Mesothelial cell of epicardium (in vitro differentiated cells): Measurements from ENCODE around the gene GYS1. TPM values are rescaled to one million over a fixed set of nuclear protein-coding genes. Genes with fewer than 3 reads are reported as not detected.
A peak's percentile ranks its signal among the peaks of the same experiment; 100 is the strongest.
"Not testable (repeated sequence)": the region's sequence is repeated elsewhere in the genome, so short reads cannot be mapped to it uniquely, and the experiment has no call there.

Experiments
- DNase-seq, 2 experiments: peaks; one replicate each; pipeline ENCODE4 v3.0.0; 2021; ENCODE audit warnings: low spot score in 2 of 2; ENCODE audit not compliant: unreplicated experiment in 2 of 2
- H3K27ac Mint-ChIP-seq: 2 replicates; pipeline ENCODE4 v1.8.0; 2021; ENCODE audit warnings: mixed read lengths
- H3K27me3 Mint-ChIP-seq: 2 replicates; pipeline ENCODE4 v1.8.0; 2021; ENCODE audit warnings: low read depth, mixed read lengths
- H3K36me3 Mint-ChIP-seq: 2 replicates; pipeline ENCODE4 v1.8.0; 2021; ENCODE audit warnings: mixed read lengths
- H3K4me1 Mint-ChIP-seq: 2 replicates; pipeline ENCODE4 v1.8.0; 2021; ENCODE audit warnings: mixed read lengths
- H3K4me3 Mint-ChIP-seq: 2 replicates; pipeline ENCODE4 v1.8.0; 2021; ENCODE audit warnings: mild to moderate bottlenecking, moderate library complexity, mixed read lengths
- H3K9me3 Mint-ChIP-seq: 2 replicates; pipeline ENCODE4 v1.8.0; 2021; ENCODE audit warnings: mixed read lengths
- total RNA-seq: library from RNA; stranded (reverse); gene quantifications from 3 replicates; pipeline ENCODE4 v1.2.1, GENCODE V29; 2021
- TF ChIP-seq, protein P1 (sequence below): fragments of 200-600 bp; sonication (generic); IDR thresholded peaks from one replicate; pipeline ENCODE4 v1.5.0; 2021; ENCODE audit warnings: antibody characterized with exemption; ENCODE audit not compliant: unreplicated experiment

GYS1 gene
- total RNA-seq, 1 donor from 2014 or later = 58.8 TPM

DNA sequence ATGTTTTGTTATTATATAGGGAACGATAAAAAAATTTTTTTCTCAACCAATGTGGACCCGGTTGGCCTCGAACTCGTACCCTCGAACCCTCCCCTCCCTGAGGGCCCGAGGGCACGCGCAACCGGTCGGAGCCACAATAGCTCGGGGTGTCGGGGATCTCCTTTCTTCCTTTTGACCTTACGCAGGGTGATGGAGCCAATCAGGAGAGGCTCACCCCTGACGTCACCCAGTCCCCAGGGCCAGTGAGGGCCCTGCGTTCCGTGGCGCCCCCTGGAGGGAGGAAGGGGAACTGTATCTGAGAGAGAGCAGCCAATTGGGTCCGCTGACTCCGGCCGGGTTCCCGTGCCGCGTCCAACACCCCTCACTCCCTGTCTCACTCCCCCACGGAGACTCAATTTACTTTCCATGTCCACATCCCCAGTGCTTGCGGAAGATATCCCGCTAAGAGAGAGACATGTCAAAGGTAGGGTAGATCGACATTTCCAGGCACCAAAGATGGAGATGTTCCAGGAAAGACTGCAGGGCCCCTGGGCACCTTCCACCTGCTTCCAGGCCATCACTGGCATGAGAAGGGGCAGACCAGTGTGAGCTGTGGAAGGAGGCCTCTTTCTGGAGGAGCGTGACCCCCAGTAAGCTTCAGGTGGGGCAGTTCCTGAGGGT is 38.7 kb upstream of the GYS1 start, which contains the start of gene CGB2:
TSS of gene CGB2 (plus strand) at position 249 of the 660 bp plus-strand sequence. CDS start at position 455, 206 bp downstream.
- DNase-seq, H3K27ac Mint-ChIP-seq, H3K9me3 Mint-ChIP-seq, H3K36me3 Mint-ChIP-seq, H3K4me1 Mint-ChIP-seq, H3K4me3 Mint-ChIP-seq: not testable (repeated sequence)
- TF ChIP-seq, protein P1, sequence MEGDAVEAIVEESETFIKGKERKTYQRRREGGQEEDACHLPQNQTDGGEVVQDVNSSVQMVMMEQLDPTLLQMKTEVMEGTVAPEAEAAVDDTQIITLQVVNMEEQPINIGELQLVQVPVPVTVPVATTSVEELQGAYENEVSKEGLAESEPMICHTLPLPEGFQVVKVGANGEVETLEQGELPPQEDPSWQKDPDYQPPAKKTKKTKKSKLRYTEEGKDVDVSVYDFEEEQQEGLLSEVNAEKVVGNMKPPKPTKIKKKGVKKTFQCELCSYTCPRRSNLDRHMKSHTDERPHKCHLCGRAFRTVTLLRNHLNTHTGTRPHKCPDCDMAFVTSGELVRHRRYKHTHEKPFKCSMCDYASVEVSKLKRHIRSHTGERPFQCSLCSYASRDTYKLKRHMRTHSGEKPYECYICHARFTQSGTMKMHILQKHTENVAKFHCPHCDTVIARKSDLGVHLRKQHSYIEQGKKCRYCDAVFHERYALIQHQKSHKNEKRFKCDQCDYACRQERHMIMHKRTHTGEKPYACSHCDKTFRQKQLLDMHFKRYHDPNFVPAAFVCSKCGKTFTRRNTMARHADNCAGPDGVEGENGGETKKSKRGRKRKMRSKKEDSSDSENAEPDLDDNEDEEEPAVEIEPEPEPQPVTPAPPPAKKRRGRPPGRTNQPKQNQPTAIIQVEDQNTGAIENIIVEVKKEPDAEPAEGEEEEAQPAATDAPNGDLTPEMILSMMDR = peak; percentile 36
- peaks cover 18% of the 10 kb centered on the region for H3K27me3 Mint-ChIP-seq

DNA sequence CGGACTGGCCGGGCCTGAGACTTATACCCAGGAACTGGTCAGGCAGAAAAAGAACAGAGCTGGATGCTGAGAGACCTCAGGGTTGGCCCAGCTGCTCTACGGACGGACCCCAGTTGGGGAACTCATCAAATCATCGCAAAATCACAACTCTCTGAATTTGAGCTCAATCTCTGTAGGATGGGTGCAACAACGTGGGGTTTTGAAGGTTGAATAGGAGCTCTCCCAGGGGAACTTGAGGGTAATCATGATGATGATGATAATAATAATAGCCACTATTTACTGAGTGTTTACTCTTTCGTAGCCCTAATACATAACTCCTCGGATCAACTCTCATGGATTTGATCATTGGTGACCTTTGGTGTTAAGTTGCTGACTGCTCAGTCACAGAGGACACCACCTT is 37.2 kb upstream of the GYS1 start:
- H3K36me3 Mint-ChIP-seq, H3K9me3 Mint-ChIP-seq: not testable (repeated sequence)
- peaks cover 17% of the 10 kb centered on the region for H3K27me3 Mint-ChIP-seq

DNA sequence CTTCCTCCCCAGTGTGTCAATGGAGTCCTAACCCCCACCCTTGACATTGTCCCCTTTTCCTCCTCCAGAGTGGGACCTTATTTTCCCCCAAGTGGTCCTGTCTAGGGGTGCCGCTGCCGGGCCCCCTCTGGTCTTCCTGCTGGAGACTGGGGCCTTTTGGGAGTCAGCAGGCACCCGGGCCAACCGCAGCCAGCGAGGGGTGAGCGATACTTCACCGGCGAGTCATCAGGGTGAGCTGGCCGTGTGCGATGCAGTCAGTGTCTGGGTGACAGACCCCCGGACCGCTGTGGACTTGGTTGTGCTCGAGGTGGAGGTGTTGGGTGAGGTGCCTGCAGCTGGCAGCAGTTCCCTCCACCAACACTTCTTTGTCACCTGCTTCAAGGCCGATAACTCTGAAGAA is 36.6 kb upstream of the GYS1 start:
- H3K4me3 Mint-ChIP-seq, H3K36me3 Mint-ChIP-seq: not testable (repeated sequence)

More for the DNA sequence above, 37.2 kb upstream of the GYS1 start:
- H3K4me3 Mint-ChIP-seq, DNase-seq, H3K27ac Mint-ChIP-seq, H3K4me1 Mint-ChIP-seq: not testable (repeated sequence)

DNA sequence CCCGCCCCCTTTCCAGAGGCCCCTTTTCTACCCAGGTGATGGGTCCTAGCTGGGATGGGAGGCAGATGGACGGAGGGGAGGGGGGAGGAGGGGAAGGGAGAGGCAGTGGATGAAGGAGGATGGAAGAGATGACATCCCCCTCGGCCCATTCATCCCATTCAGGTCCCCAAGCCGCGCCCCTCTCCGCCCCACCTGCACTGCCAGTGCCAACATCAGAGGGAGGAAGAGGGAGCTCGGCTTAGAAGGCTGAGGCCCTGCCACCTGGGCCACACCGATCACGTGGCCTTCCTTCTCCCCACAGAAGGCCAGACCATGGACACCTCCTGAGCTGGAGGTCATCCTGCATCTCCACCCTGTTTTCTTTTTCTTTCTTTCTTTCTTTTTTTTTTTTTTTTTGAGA is 35.6 kb upstream of the GYS1 start:
- H3K4me3 Mint-ChIP-seq, H3K36me3 Mint-ChIP-seq, H3K4me1 Mint-ChIP-seq, DNase-seq, H3K9me3 Mint-ChIP-seq, H3K27ac Mint-ChIP-seq: not testable (repeated sequence)
- H3K27me3 Mint-ChIP-seq = peaks cover 13% of the 10 kb centered on the region

More for the DNA sequence above, 36.6 kb upstream of the GYS1 start:
- not testable (repeated sequence) for H3K9me3 Mint-ChIP-seq, H3K4me1 Mint-ChIP-seq, H3K27ac Mint-ChIP-seq, DNase-seq
- H3K27me3 Mint-ChIP-seq = peaks cover 16% of the 10 kb centered on the region

DNA sequence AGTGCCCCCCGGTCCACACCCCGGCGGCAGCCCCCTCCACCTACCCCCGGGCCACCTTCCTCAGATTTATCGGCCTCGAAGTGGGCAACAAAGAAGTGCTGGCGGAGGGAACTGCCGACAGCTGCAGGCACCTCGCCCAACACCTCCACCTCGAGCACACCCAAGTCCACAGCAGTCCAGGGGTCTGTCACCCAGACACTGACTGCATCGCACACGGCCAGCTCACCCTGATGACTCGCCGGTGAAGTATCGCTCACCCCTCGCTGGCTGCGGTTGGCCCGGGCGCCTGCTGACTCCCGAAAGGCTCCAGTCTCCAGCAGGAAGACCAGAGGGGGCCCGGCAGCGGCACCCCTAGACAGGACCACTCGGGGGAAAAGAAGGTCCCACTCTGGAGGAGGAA is 32.5 kb upstream of the GYS1 start:
- H3K9me3 Mint-ChIP-seq, H3K27ac Mint-ChIP-seq, H3K4me1 Mint-ChIP-seq, DNase-seq, H3K36me3 Mint-ChIP-seq, H3K4me3 Mint-ChIP-seq: not testable (repeated sequence)
- H3K27me3 Mint-ChIP-seq = peaks cover 18% of the 10 kb centered on the region

DNA sequence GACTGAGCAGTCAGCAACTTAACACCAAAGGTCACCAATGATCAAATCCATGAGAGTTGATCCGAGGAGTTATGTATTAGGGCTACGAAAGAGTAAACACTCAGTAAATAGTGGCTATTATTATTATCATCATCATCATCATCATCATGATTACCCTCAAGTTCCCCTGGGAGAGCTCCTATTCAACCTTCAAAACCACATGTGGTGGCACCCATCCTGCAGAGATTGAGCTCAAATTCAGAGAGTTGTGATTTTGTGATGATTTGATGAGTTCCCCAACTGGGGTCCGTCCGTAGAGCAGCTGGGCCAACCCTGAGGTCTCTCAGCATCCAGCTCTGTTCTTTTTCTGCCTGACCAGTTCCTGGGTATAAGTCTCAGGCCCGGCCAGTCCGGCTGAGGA is 32.0 kb upstream of the GYS1 start:
- not testable (repeated sequence) for H3K9me3 Mint-ChIP-seq, H3K36me3 Mint-ChIP-seq, DNase-seq, H3K4me3 Mint-ChIP-seq, H3K27ac Mint-ChIP-seq, H3K4me1 Mint-ChIP-seq
- peaks cover 23% of the 10 kb centered on the region for H3K27me3 Mint-ChIP-seq

DNA sequence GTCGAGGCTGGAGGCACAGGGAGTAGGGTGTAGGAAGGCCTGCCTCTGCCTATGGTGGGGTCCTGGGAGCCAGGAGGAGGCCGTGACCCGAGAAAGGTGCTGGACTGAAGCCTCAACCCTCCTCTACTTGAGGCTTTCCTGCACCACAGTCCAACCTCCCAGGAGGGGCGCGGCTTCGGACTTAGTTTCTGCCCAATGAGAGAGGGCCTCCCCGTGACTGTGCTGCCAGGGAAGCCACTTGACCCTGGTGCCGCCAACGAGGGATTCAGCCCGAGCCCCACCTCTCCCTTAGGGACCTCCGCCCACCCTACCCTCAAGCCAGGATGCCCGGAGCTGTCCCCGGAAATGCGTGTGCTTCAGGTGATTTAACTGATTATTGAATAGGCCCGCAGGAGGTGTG is 31.1 kb upstream of the GYS1 start, which contains the start of gene CGB3:
TSS of gene CGB3 (minus strand) at position 101 of the 400 bp plus-strand sequence. CDS start 362 bp downstream, outside the sequence.
- H3K27ac Mint-ChIP-seq, H3K36me3 Mint-ChIP-seq, H3K4me1 Mint-ChIP-seq, H3K4me3 Mint-ChIP-seq, DNase-seq, H3K9me3 Mint-ChIP-seq: not testable (repeated sequence)
- H3K27me3 Mint-ChIP-seq = peaks cover 31% of the 10 kb centered on the region

DNA sequence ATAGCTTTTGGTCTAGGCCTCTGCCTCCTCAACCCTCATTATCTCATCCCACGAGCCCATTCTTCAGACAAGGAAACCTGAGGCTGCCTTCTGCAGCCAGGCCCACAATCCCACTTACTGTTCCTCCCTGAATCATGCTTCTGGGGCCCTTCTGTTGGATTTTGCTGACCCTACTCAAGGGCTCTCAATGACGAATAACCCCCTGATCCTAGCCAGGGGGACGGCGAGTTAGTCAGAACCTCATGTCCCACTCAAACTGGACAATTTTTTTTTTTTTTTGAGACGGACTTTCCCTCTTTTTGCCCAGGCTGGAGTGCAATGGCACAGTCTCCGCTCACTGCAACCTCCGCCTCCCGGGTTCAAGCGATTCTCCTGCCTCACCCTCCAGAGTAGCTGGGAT is 29.0 kb upstream of the GYS1 start:
- TF ChIP-seq, protein P1 = no peak
- Mint-ChIP-seq H3K27me3 (peaks cover 41% of the 10 kb centered on the region), H3K4me1 (peaks cover 6% of the 10 kb centered on the region), H3K4me3 (no peak overlapping the region), H3K27ac (no peak overlapping the region), H3K9me3 (no peaks in the 10 kb centered on the region), H3K36me3 (no peaks in the 10 kb centered on the region)
- no peak for DNase-seq
